WTC11 (cell line): ENCODE results near the gene XIRP2. TPM values are rescaled to one million over a fixed set of nuclear protein-coding genes. Genes with fewer than 3 reads are reported as not detected.

Experiments used
- ATAC-seq: fragments of 200-7000 bp; cut with Tn5 transposase; 2 replicates; pipeline ENCODE4 v1.10.0; 2021; ENCODE audit warnings: mild to moderate bottlenecking, moderate library complexity
- CTCF ChIA-PET: fragments of 300-600 bp; sonication (Branson Sonifier 250); formaldehyde crosslinking; loops from one replicate; lab custom pipeline; 2021; ENCODE audit warnings: antibody characterized with exemption; lab: Charles Lee
- POLR2A ChIA-PET: fragments of 350-600 bp; sonication (Branson Sonifier 250); formaldehyde crosslinking; loops from one replicate; lab custom pipeline; 2021; ENCODE audit warnings: antibody characterized with exemption; lab: Charles Lee
- DNase-seq: peaks from one replicate; pipeline ENCODE4 v3.0.0; 2021; ENCODE audit warnings: low spot score
- H3K27ac Mint-ChIP-seq: 2 replicates; pipeline ENCODE4 v1.8.0; 2021; ENCODE audit warnings: mixed read lengths
- H3K27me3 Mint-ChIP-seq: 2 replicates; pipeline ENCODE4 v1.8.0; 2021; ENCODE audit warnings: low read depth, mild to moderate bottlenecking, moderate library complexity, mixed read lengths
- H3K36me3 Mint-ChIP-seq: 2 replicates; pipeline ENCODE4 v1.8.0; 2021; ENCODE audit warnings: mixed read lengths
- H3K4me1 Mint-ChIP-seq: 2 replicates; pipeline ENCODE4 v1.8.0; 2022; ENCODE audit warnings: mixed read lengths
- H3K4me3 Mint-ChIP-seq: 2 replicates; pipeline ENCODE4 v1.8.0; 2021; ENCODE audit warnings: mild to moderate bottlenecking, moderate library complexity, mixed read lengths
- H3K9me3 Mint-ChIP-seq: 2 replicates; pipeline ENCODE4 v1.8.0; 2021; ENCODE audit warnings: mixed read lengths
- FOXP1 ChIP-seq: sonication (generic); formaldehyde crosslinking; IDR thresholded peaks from 2 replicates; pipeline ENCODE4 v1.8.0; 2022; ENCODE audit warnings: missing genetic modification reagents, mild to moderate bottlenecking, moderate library complexity, borderline replicate concordance
- JUN ChIP-seq: sonication (generic); formaldehyde crosslinking; IDR thresholded peaks from 2 replicates; pipeline ENCODE4 v1.8.0; 2023; ENCODE audit warnings: mild to moderate bottlenecking, missing genetic modification reagents
- MXD4 ChIP-seq: fragments of 250-450 bp; sonication (Bioruptor Pico); IDR thresholded peaks from 2 replicates; pipeline ENCODE4 v1.8.0; 2021; ENCODE audit warnings: mild to moderate bottlenecking, moderate library complexity, borderline replicate concordance
- NR3C1 ChIP-seq: sonication (generic); formaldehyde crosslinking; conservative IDR thresholded peaks from 2 replicates; pipeline ENCODE4 v1.8.1; 2023; ENCODE audit warnings: low read depth, mild to moderate bottlenecking, missing genetic modification reagents
- OVOL2 ChIP-seq: fragments of 250-450 bp; sonication (Bioruptor Pico); IDR thresholded peaks from 2 replicates; pipeline ENCODE4 v1.9.0; 2021; ENCODE audit warnings: mild to moderate bottlenecking, borderline replicate concordance
- RORB ChIP-seq: fragments of 250-450 bp; sonication (Bioruptor Pico); IDR thresholded peaks from 2 replicates; pipeline ENCODE4 v1.9.0; 2021; ENCODE audit warnings: mild to moderate bottlenecking
- SMAD3 ChIP-seq: sonication (generic); formaldehyde crosslinking; IDR thresholded peaks from 2 replicates; pipeline ENCODE4 v1.8.0; 2022; ENCODE audit warnings: missing genetic modification reagents, mild to moderate bottlenecking, borderline replicate concordance
- SP1 ChIP-seq: sonication (generic); formaldehyde crosslinking; conservative IDR thresholded peaks from 2 replicates; pipeline ENCODE4 v1.8.1; 2022; ENCODE audit warnings: missing genetic modification reagents
- ZNF138 ChIP-seq: sonication (generic); formaldehyde crosslinking; conservative IDR thresholded peaks from 2 replicates; pipeline ENCODE4 v1.8.1; 2022; ENCODE audit warnings: mild to moderate bottlenecking, moderate library complexity, missing genetic modification reagents
- ZNF263 ChIP-seq: sonication (generic); formaldehyde crosslinking; IDR thresholded peaks from 2 replicates; pipeline ENCODE4 v1.8.1; 2022; ENCODE audit warnings: low read depth, mild to moderate bottlenecking, moderate library complexity, missing genetic modification reagents
- total RNA-seq: library from RNA; stranded (reverse); gene quantifications from 3 replicates; pipeline ENCODE4 v1.2.3, GENCODE V29; 2021
- TF ChIP-seq, protein P1 (sequence below): sonication (generic); formaldehyde crosslinking; IDR thresholded peaks from 2 replicates; pipeline ENCODE4 v1.8.1; 2023; ENCODE audit warnings: mild to moderate bottlenecking, missing genetic modification reagents
- TF ChIP-seq, protein P2 (sequence below): sonication (generic); formaldehyde crosslinking; conservative IDR thresholded peaks from 2 replicates; pipeline ENCODE4 v1.8.1; 2022; ENCODE audit warnings: mild to moderate bottlenecking, missing genetic modification reagents
- TF ChIP-seq, protein P3 (sequence below): sonication (generic); formaldehyde crosslinking; IDR thresholded peaks from 2 replicates; pipeline ENCODE4 v1.8.1; 2022; ENCODE audit warnings: low read depth, missing genetic modification reagents, borderline replicate concordance
- TF ChIP-seq, protein P4 (sequence below): sonication (generic); formaldehyde crosslinking; IDR thresholded peaks from 2 replicates; pipeline ENCODE4 v1.8.0; 2022; ENCODE audit warnings: mild to moderate bottlenecking, missing genetic modification reagents
- TF ChIP-seq, protein P5 (sequence below): fragments of 250-450 bp; sonication (Bioruptor Pico); IDR thresholded peaks from 2 replicates; pipeline ENCODE4 v1.9.0; 2021; ENCODE audit warnings: moderate library complexity, mild to moderate bottlenecking, inconsistent platforms, borderline replicate concordance
- TF ChIP-seq, protein P6 (sequence below): sonication (generic); formaldehyde crosslinking; IDR thresholded peaks from 2 replicates; pipeline ENCODE4 v1.8.0; 2022; ENCODE audit warnings: mild to moderate bottlenecking, missing genetic modification reagents
- TF ChIP-seq, protein P7 (sequence below): sonication (generic); formaldehyde crosslinking; IDR thresholded peaks from 2 replicates; pipeline ENCODE4 v1.8.1; 2022; ENCODE audit warnings: mild to moderate bottlenecking, missing genetic modification reagents, moderate library complexity, borderline replicate concordance
- TF ChIP-seq, protein P8 (sequence below): sonication (generic); formaldehyde crosslinking; IDR thresholded peaks from 2 replicates; pipeline ENCODE4 v1.8.1; 2023; ENCODE audit warnings: mild to moderate bottlenecking, missing genetic modification reagents, moderate library complexity

Gene XIRP2
- total RNA-seq, 1 experiment from 2014 or later: 0.87 TPM

DNA sequence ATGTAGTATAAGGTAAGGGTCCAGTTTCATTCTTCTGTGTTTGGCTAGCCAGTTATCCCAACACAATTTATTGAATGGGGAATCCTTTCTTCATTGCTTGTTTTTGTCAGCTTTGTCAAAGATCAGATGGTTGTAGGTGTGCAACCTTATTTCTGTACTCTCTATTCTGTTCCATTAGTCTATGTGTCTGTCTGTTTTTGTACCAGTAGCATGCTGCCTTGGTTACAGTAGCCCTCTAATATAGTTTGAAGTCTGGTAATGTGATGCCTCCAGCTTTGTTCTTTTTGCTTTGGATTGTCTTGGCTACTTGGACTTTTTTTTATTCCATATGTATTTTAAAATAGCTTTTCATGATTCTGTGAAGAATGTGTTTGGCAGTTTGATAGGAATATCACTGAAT is 222.1 kb downstream of the XIRP2 start (continued):
- TF ChIP-seq, protein P1, sequence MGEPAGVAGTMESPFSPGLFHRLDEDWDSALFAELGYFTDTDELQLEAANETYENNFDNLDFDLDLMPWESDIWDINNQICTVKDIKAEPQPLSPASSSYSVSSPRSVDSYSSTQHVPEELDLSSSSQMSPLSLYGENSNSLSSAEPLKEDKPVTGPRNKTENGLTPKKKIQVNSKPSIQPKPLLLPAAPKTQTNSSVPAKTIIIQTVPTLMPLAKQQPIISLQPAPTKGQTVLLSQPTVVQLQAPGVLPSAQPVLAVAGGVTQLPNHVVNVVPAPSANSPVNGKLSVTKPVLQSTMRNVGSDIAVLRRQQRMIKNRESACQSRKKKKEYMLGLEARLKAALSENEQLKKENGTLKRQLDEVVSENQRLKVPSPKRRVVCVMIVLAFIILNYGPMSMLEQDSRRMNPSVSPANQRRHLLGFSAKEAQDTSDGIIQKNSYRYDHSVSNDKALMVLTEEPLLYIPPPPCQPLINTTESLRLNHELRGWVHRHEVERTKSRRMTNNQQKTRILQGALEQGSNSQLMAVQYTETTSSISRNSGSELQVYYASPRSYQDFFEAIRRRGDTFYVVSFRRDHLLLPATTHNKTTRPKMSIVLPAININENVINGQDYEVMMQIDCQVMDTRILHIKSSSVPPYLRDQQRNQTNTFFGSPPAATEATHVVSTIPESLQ: no peak

DNA sequence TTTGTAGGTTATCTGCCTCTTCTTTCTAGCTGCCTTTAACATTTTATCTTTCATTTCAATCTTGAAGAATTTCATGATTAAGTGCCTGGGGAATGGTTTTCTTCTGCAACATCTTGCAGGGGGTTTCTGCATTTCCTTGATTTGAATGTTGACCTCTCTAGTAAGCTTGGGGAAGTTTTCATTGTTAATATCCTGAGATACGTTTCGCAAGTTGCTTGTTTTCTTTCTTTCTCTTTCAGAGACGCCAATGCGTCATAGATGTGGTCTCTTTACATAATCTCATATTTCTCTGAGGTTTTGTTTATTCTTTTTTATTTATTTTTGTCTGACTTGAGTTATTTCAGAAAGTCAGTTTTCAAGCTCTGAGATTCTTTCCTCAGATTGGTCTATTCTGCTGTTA is 225.7 kb downstream of the XIRP2 start:
- Mint-ChIP-seq H3K9me3 (peaks cover 11% of the 10 kb centered on the region), H3K36me3 (peaks cover 5% of the 10 kb centered on the region), H3K4me3 (no peak overlapping the region), H3K27ac (no peak overlapping the region), H3K4me1 (peaks cover 7% of the 10 kb centered on the region), H3K27me3 (no peaks in the 10 kb centered on the region)
- ATAC-seq (no peak), DNase-seq (no peak)
- TF ChIP-seq, protein P2, sequence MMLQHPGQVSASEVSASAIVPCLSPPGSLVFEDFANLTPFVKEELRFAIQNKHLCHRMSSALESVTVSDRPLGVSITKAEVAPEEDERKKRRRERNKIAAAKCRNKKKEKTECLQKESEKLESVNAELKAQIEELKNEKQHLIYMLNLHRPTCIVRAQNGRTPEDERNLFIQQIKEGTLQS (CRISPR knock-in tag): no peak
- POLR2A ChIA-PET: no interaction called here
- CTCF ChIA-PET: no interaction called here

DNA sequence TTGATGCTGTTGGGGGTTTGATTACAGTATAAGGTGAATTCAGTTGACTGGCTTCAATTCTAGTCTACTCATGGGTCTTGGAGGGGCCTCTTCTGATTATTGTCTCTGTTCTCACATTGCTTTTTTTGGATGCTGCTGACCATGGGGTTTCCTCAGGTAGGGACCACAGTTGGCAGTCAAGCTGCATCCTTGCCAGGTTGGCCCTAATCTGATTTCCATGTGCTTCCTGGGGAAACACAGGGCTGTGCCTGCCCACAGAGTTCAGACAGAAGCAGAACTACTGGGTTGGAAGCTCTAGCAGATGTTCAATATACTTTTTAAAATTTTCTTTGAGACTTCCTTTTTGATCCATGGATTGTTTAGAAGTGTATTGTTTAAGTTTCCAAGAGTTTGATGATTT is 227.3 kb downstream of the XIRP2 start:
- CTCF ChIA-PET: no interaction called here

DNA sequence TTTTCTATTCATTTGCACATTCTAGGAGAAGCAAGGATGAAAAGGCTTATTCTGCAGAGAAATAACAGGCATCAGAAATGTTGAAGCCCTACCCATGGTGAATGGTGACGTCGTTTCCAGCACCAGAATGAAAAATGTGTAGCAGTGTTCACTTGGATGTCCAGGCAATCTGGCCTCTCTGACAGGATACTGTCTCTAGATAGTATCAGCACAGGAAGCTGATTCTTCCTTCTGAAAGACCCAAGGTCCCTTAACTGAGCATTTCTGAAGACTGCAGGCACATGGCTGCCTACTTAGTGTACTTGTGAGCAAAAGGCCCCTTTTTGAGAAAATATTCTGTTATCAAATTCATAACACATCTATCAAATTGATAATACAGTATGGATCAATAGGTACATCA is 234.1 kb downstream of the XIRP2 start:
- Mint-ChIP-seq H3K4me1 (peaks cover 8% of the 10 kb centered on the region), H3K4me3 (no peak overlapping the region), H3K36me3 (no peaks in the 10 kb centered on the region), H3K27ac (no peak overlapping the region), H3K9me3 (no peaks in the 10 kb centered on the region), H3K27me3 (no peaks in the 10 kb centered on the region)
- TF ChIP-seq NR3C1 (CRISPR knock-in tag) (no peak), JUN (CRISPR knock-in tag) (no peak), RORB (CRISPR knock-in tag) (no peak), OVOL2 (no peak), ZNF263 (CRISPR knock-in tag) (no peak), ZNF138 (CRISPR knock-in tag) (no peak), SP1 (no peak), FOXP1 (no peak)
- TF ChIP-seq, protein P3, sequence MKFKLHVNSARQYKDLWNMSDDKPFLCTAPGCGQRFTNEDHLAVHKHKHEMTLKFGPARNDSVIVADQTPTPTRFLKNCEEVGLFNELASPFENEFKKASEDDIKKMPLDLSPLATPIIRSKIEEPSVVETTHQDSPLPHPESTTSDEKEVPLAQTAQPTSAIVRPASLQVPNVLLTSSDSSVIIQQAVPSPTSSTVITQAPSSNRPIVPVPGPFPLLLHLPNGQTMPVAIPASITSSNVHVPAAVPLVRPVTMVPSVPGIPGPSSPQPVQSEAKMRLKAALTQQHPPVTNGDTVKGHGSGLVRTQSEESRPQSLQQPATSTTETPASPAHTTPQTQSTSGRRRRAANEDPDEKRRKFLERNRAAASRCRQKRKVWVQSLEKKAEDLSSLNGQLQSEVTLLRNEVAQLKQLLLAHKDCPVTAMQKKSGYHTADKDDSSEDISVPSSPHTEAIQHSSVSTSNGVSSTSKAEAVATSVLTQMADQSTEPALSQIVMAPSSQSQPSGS (CRISPR knock-in tag): no peak
- TF ChIP-seq, protein P4, sequence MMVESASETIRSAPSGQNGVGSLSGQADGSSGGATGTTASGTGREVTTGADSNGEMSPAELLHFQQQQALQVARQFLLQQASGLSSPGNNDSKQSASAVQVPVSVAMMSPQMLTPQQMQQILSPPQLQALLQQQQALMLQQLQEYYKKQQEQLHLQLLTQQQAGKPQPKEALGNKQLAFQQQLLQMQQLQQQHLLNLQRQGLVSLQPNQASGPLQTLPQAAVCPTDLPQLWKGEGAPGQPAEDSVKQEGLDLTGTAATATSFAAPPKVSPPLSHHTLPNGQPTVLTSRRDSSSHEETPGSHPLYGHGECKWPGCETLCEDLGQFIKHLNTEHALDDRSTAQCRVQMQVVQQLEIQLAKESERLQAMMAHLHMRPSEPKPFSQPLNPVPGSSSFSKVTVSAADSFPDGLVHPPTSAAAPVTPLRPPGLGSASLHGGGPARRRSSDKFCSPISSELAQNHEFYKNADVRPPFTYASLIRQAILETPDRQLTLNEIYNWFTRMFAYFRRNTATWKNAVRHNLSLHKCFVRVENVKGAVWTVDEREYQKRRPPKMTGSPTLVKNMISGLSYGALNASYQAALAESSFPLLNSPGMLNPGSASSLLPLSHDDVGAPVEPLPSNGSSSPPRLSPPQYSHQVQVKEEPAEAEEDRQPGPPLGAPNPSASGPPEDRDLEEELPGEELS (CRISPR knock-in tag): no peak
- TF ChIP-seq, protein P5, sequence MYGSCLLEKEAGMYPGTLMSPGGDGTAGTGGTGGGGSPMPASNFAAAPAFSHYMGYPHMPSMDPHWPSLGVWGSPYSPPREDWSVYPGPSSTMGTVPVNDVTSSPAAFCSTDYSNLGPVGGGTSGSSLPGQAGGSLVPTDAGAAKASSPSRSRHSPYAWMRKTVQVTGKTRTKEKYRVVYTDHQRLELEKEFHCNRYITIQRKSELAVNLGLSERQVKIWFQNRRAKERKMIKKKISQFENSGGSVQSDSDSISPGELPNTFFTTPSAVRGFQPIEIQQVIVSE (CRISPR knock-in tag): no peak
- TF ChIP-seq, protein P6, sequence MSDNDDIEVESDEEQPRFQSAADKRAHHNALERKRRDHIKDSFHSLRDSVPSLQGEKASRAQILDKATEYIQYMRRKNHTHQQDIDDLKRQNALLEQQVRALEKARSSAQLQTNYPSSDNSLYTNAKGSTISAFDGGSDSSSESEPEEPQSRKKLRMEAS (CRISPR knock-in tag): no peak
- TF ChIP-seq, protein P7, sequence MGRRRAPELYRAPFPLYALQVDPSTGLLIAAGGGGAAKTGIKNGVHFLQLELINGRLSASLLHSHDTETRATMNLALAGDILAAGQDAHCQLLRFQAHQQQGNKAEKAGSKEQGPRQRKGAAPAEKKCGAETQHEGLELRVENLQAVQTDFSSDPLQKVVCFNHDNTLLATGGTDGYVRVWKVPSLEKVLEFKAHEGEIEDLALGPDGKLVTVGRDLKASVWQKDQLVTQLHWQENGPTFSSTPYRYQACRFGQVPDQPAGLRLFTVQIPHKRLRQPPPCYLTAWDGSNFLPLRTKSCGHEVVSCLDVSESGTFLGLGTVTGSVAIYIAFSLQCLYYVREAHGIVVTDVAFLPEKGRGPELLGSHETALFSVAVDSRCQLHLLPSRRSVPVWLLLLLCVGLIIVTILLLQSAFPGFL: no peak
- TF ChIP-seq, protein P8, sequence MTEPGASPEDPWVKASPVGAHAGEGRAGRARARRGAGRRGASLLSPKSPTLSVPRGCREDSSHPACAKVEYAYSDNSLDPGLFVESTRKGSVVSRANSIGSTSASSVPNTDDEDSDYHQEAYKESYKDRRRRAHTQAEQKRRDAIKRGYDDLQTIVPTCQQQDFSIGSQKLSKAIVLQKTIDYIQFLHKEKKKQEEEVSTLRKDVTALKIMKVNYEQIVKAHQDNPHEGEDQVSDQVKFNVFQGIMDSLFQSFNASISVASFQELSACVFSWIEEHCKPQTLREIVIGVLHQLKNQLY: no peak
- ChIA-PET POLR2A (no interaction called here), CTCF (no interaction called here)
- DNase-seq (no peak), ATAC-seq (no peak)

More for the DNA sequence above, 227.3 kb downstream of the XIRP2 start:
- H3K27ac Mint-ChIP-seq: no peak overlapping the region
- DNase-seq: no peak
- H3K27me3 Mint-ChIP-seq: no peaks in the 10 kb centered on the region
- H3K4me1 Mint-ChIP-seq: no peaks in the 10 kb centered on the region
- POLR2A ChIA-PET: no interaction called here
- TF ChIP-seq, protein P7: no peak
- TF ChIP-seq SMAD3 (CRISPR knock-in tag) (no peak), MXD4 (no peak), RORB (CRISPR knock-in tag) (no peak)
- H3K36me3 Mint-ChIP-seq: no peaks in the 10 kb centered on the region
- peaks cover 4% of the 10 kb centered on the region for H3K9me3 Mint-ChIP-seq
- ATAC-seq: no peak
- no peak overlapping the region for H3K4me3 Mint-ChIP-seq
